PC-9 (cell line): ENCODE measurements around the gene HOXC13. TPM values are rescaled to one million over a fixed set of nuclear protein-coding genes. Genes with fewer than 3 reads are reported as not detected.

Experiments used
- BruUV-seq: library from RNA; stranded (reverse); fragments of 400-500 nt; replicated peaks from 2 replicates; lab custom pipeline; 2021; lab: Mats Ljungman, UMichigan
- CTCF ChIA-PET: fragments of 300-600 bp; sonication (Branson Sonifier 250); formaldehyde crosslinking; loops from one replicate; lab custom pipeline; 2022; ENCODE audit warnings: antibody characterized with exemption; lab: Charles Lee
- POLR2A ChIA-PET: fragments of 300-600 bp; sonication (Branson Sonifier 250); formaldehyde crosslinking; loops from one replicate; lab custom pipeline; 2022; ENCODE audit warnings: antibody characterized with exemption; ENCODE audit not compliant: unreplicated experiment; lab: Charles Lee
- DNase-seq, 2 experiments: peaks; one replicate each; pipeline versions ENCODE4 v3.0.0 to v3.0.0-alpha.2; 2015 to 2022; ENCODE audit warnings: mixed read lengths in 1 of 2
- H2AFZ ChIP-seq: fragments of 200-600 bp; sonication (generic); 2 replicates; pipeline ENCODE4 v1.8.1; 2017; ENCODE audit warnings: antibody characterized with exemption
- H3F3A ChIP-seq: fragments of 200-600 bp; sonication (generic); 2 replicates; pipeline ENCODE4 v1.8.1; 2017; ENCODE audit warnings: antibody characterized with exemption, mild to moderate bottlenecking, low read depth; ENCODE audit not compliant: insufficient read depth
- H3K27ac ChIP-seq: fragments of 200-600 bp; sonication (generic); 2 replicates; pipeline ENCODE4 v1.6.1; 2016; ENCODE audit warnings: mixed run types
- H3K27me3 ChIP-seq: fragments of 200-600 bp; sonication (generic); 2 replicates; pipeline ENCODE4 v1.6.1; 2016; ENCODE audit warnings: low read depth, mixed run types; ENCODE audit not compliant: insufficient read depth
- H3K36me3 ChIP-seq: fragments of 200-600 bp; sonication (generic); 2 replicates; pipeline ENCODE4 v1.6.1; 2016; ENCODE audit warnings: low read depth, mixed run types
- H3K4me1 ChIP-seq: fragments of 200-600 bp; sonication (generic); replicated peaks from 2 replicates; pipeline ENCODE4 v1.6.1; 2016; ENCODE audit warnings: mixed run types; ENCODE audit not compliant: insufficient read depth
- H3K4me2 ChIP-seq: fragments of 200-600 bp; sonication (generic); 2 replicates; pipeline ENCODE4 v1.6.1; 2017; ENCODE audit warnings: mixed run types
- H3K4me3 ChIP-seq: fragments of 200-600 bp; sonication (generic); 2 replicates; pipeline ENCODE4 v1.6.1; 2016; ENCODE audit warnings: mixed run types
- H3K79me2 ChIP-seq: fragments of 200-600 bp; sonication (generic); 2 replicates; pipeline ENCODE4 v1.6.1; 2017; ENCODE audit warnings: low read depth, mixed run types
- H3K9me2 ChIP-seq: fragments of 200-600 bp; sonication (generic); 2 replicates; pipeline ENCODE4 v1.8.1; 2017; ENCODE audit warnings: mild to moderate bottlenecking; ENCODE audit not compliant: insufficient read depth
- H3K9me3 ChIP-seq: fragments of 200-600 bp; sonication (generic); 2 replicates; pipeline ENCODE4 v1.8.1; 2016; ENCODE audit warnings: low read depth; ENCODE audit not compliant: insufficient read depth
- H4K20me1 ChIP-seq: fragments of 200-600 bp; sonication (generic); 2 replicates; pipeline ENCODE4 v1.8.1; 2017; ENCODE audit not compliant: insufficient read depth
- EZH2 ChIP-seq: fragments of 200-600 bp; sonication (generic); IDR thresholded peaks from 2 replicates; pipeline ENCODE4 v1.8.0; 2017; ENCODE audit warnings: antibody characterized with exemption, low read depth
- intact Hi-C: fragments of 100-400 bp; cut with micrococcal nuclease; formaldehyde crosslinking; loops from one replicate; pipeline ENCODE4 v1.10.0; 2022; ENCODE audit not compliant: unreplicated experiment
- total RNA-seq: library from RNA; stranded (reverse); gene quantifications from 2 replicates; pipeline ENCODE4 v1.2.3, GENCODE V29; 2021
- TF ChIP-seq, protein P1 (sequence below): fragments of 200-600 bp; sonication (generic); conservative IDR thresholded peaks from 2 replicates; pipeline ENCODE4 v1.6.1; 2017; ENCODE audit warnings: mixed run types, antibody characterized with exemption, mild to moderate bottlenecking, moderate library complexity

Gene HOXC13
- total RNA-seq, 1 experiment from 2014 or later = 1.8 TPM

DNA sequence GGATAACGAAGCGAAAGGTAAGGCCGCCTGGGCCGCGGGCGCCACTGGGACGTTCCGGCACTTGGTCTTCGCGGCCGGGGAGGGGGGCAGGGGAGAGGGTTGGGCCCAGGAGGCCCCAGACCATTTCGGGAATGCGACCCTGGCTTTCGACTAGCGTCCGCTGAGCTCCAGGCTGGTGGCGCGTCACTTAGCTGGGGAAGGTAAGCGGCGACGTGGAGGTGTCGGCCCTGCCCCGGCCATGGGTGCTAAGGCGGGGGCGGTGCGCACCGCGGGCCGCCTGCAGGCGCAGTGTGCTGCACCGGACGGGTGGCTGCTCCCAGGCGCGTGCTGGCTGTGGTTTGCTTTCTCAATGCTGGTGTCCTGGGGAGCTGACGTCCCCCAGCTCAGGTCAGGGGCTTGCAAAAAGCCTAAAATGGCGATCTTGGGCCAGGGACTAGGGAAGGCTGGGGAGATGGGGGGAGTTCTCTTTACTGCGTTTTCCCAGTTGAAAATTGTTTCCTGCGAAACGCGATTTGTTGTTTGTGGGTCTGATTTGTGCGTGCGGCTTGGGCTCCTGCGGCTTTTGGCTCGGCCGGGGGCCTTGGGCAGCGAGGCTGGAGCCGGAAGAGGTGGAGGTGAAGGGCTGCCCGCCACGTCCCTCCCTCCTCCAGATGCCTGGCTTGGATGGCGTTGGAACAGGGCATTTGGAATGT, 47.5 kb downstream of the HOXC13 start:
- Histone ChIP-seq H3K36me3 (no peaks in the 10 kb centered on the region), H3K27me3 (no peaks in the 10 kb centered on the region), H2AFZ (no peak overlapping the region), H4K20me1 (no peaks in the 10 kb centered on the region), H3K4me2 (no peak overlapping the region), H3F3A (peaks cover 8% of the 10 kb centered on the region; the same call in 1 of the 2 replicates), H3K79me2 (no peaks in the 10 kb centered on the region), H3K27ac (no peak overlapping the region), H3K9me3 (no peaks in the 10 kb centered on the region), H3K4me1 (peaks cover 22% of the 10 kb centered on the region), H3K9me2 (no peaks in the 10 kb centered on the region), H3K4me3 (no peak overlapping the region)
- intact Hi-C loops = loop anchor here (1.0 to 5.0 kb wide), 3 partner anchors 119 to 284 kb away; no protein-coding TSS in a partner anchor
- no TSS peak for BruUV-seq
- ChIA-PET POLR2A (no interaction called here), CTCF (interaction anchor here (1.1 kb wide), 1 partner anchor 215 kb away, joined by 3 read pairs; no protein-coding TSS in a partner anchor)
- DNase-seq = no peak
- TF ChIP-seq, protein P1, sequence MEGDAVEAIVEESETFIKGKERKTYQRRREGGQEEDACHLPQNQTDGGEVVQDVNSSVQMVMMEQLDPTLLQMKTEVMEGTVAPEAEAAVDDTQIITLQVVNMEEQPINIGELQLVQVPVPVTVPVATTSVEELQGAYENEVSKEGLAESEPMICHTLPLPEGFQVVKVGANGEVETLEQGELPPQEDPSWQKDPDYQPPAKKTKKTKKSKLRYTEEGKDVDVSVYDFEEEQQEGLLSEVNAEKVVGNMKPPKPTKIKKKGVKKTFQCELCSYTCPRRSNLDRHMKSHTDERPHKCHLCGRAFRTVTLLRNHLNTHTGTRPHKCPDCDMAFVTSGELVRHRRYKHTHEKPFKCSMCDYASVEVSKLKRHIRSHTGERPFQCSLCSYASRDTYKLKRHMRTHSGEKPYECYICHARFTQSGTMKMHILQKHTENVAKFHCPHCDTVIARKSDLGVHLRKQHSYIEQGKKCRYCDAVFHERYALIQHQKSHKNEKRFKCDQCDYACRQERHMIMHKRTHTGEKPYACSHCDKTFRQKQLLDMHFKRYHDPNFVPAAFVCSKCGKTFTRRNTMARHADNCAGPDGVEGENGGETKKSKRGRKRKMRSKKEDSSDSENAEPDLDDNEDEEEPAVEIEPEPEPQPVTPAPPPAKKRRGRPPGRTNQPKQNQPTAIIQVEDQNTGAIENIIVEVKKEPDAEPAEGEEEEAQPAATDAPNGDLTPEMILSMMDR = no peak
- TF ChIP-seq EZH2 = no peak

DNA sequence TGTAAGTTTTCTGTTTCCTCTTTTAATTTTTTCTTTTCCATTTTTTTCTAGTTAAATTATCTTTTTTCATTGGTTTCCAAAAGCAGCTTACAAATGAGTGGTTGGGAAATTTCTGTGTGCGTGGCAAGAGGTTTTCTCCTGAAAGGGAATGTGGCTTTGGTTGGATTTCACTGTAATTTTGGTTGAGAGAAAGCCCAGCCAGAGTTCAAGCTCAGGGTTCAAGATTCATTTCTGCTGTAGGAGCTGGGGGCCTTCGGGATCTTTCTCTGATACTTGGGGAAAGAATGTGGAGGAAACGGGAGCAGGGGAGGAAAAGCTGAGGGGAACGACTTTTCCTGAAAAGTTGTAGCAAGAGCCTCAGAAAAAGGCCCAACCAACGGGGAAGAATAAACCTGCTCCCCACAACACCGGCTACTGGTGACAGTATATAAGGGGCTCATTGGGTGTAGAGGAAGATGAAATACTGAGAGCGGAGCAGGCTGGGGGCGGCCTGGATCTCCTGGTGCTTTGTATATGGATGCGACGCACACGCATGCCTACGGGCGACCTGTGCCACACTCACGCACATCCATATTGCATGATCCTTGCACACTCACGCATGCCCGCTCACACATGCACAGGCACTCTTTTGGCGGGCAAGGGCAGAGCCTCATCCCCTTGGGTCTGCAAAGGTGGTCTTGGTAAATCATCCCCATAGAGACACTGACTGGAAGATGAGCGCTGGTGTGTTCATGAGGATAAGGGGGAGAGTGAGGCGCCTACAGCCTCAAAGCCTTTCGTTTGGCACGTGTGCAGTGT, 48.3 kb downstream of the HOXC13 start:
- Histone ChIP-seq H3K79me2 (no peaks in the 10 kb centered on the region), H3F3A (peaks cover 3% of the 10 kb centered on the region; the same call in 1 of the 2 replicates), H3K4me2 (no peak overlapping the region), H3K36me3 (no peaks in the 10 kb centered on the region), H4K20me1 (no peaks in the 10 kb centered on the region), H3K9me2 (no peaks in the 10 kb centered on the region), H2AFZ (no peak overlapping the region), H3K4me1 (peaks cover 22% of the 10 kb centered on the region), H3K27me3 (no peaks in the 10 kb centered on the region), H3K4me3 (no peak overlapping the region), H3K9me3 (no peaks in the 10 kb centered on the region), H3K27ac (no peak overlapping the region)
- intact Hi-C loops = loop anchor here (5.0 kb wide), 2 partner anchors 120 to 285 kb away; no protein-coding TSS in a partner anchor
- TF ChIP-seq, protein P1 = no peak
- no peak for TF ChIP-seq EZH2
- no peak for DNase-seq
- no TSS peak for BruUV-seq
- ChIA-PET CTCF (interaction anchor here (1.1 kb wide), 1 partner anchor 214 kb away, joined by 3 read pairs; no protein-coding TSS in a partner anchor), POLR2A (no interaction called here)

DNA sequence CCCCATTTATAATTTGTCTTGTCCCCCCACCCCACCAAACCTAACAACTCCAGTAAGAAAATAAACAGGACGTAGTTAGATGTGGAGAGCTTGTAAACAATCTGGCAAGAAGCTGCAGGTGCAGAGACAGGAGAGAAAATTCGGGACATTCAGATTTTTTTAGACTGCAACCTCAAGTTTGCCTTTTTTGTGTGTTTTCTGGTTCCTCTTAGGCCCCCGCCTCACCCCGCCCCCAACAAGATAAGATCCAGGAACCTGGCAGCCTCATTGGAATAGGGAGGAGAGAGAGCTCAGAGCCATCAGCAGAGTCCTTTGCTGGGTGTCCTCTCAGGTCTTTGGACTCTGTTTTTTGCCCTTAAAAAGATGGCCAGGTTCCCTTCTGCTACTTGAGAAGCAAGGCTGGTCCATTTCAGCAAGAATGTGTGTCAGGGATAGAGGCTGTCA, 49.2 kb downstream of the HOXC13 start:
- H3K36me3 ChIP-seq = no peaks in the 10 kb centered on the region
- POLR2A ChIA-PET = interaction anchor here (0.7 kb wide), 1 partner anchor 218 kb away, joined by 5 read pairs; no protein-coding TSS in a partner anchor
- intact Hi-C loops = loop anchor here (2.0 to 5.0 kb wide), 4 partner anchors 121 to 286 kb away; no protein-coding TSS in a partner anchor
- H3F3A ChIP-seq = peaks cover 3% of the 10 kb centered on the region; the same call in 1 of the 2 replicates
- H4K20me1 ChIP-seq = no peaks in the 10 kb centered on the region
- no peak overlapping the region for H3K27ac ChIP-seq
- no peaks in the 10 kb centered on the region for H3K9me2 ChIP-seq
- DNase-seq = no peak
- CTCF ChIA-PET = interaction anchor here (0.6 kb wide), 1 partner anchor 45 kb away, joined by 13 read pairs; no protein-coding TSS in a partner anchor
- no peak for TF ChIP-seq EZH2
- TF ChIP-seq, protein P1 = no peak
- no peak overlapping the region for H2AFZ ChIP-seq
- no peak overlapping the region for H3K4me2 ChIP-seq
- H3K4me3 ChIP-seq = no peak overlapping the region
- no TSS peak for BruUV-seq
- no peaks in the 10 kb centered on the region for H3K9me3 ChIP-seq
- peaks cover 22% of the 10 kb centered on the region for H3K4me1 ChIP-seq
- H3K27me3 ChIP-seq = no peaks in the 10 kb centered on the region
- no peaks in the 10 kb centered on the region for H3K79me2 ChIP-seq
